K562 (cell line): ENCODE data around the gene MAPK8IP2. TPM values are rescaled to one million over a fixed set of nuclear protein-coding genes. Genes with fewer than 3 reads are reported as not detected.

ENCODE experiments used
- C11orf30 ChIP-seq: fragments of 450-650 bp; IDR thresholded peaks from 2 replicates; pipeline ENCODE4 v1.6.1; 2016; ENCODE audit warnings: low read depth, mild to moderate bottlenecking
- CBX1 ChIP-seq: sonication (generic); IDR thresholded peaks from 2 replicates; pipeline ENCODE4 v1.6.1; 2016; ENCODE audit warnings: antibody characterized with exemption, low read depth, mild to moderate bottlenecking
- FOXJ2 ChIP-seq: fragments of 200-800 bp; sonication (Bioruptor generic); IDR thresholded peaks from 2 replicates; pipeline ENCODE4 v1.6.1; 2016; ENCODE audit warnings: missing genetic modification characterization, missing compliant biosample characterization
- GABPB1 ChIP-seq: sonication (generic); formaldehyde crosslinking; IDR thresholded peaks from 2 replicates; pipeline ENCODE4 v1.8.0; 2022; ENCODE audit warnings: mild to moderate bottlenecking, missing genetic modification reagents
- RBM39 ChIP-seq: fragments of 200-400 bp; formaldehyde crosslinking; optimal IDR thresholded peaks from 2 replicates; pipeline ENCODE3; 2018; ENCODE audit warnings: low read depth, low read length
- ZKSCAN3 ChIP-seq: fragments of 250-450 bp; sonication (Bioruptor Pico); IDR thresholded peaks from 2 replicates; pipeline ENCODE4 v1.4.0; 2020
- polyA plus RNA-seq, 8 experiments: library from polyadenylated mRNA; depleted of rRNA in 4 of 8; stranded (reverse) in 5 of 8; unstranded in 3 of 8; fragments of >200 nt; fragmentation: Nextera tagmentation in 2 of 8; fragmentation: Illumina TruSeq in 1 of 8; extraction: Ambion mirVana in 2 of 8; extraction: Trizol in 1 of 8; gene quantifications; 2 replicates each; pipeline versions ENCODE4 v1.2.1 to v1.2.3, GENCODE V29; 2011 to 2014; ENCODE audit warnings: inconsistent platforms in 1 of 8, missing spikeins in 1 of 8
- total RNA-seq, 7 experiments: library from RNA; depleted of rRNA in 6 of 7; stranded (reverse); fragments of >200 nt in 6 of 7; fragmentation: Illumina TruSeq in 2 of 7; extraction: Trizol in 2 of 7; gene quantifications; 2 replicates each; pipeline versions ENCODE4 v1.2.1 to v1.2.3, GENCODE V29; 2011 to 2021; ENCODE audit warnings: low replicate concordance in 1 of 7
- TF ChIP-seq, protein P1 (sequence below): fragments of 150-350 bp; conservative IDR thresholded peaks from 2 replicates; pipeline ENCODE4 v1.6.1; 2014; ENCODE audit warnings: low read length
- TF ChIP-seq, protein P2 (sequence below): fragments of 450-650 bp; formaldehyde crosslinking; IDR thresholded peaks from 2 replicates; pipeline ENCODE4 v1.4.0; 2022; ENCODE audit warnings: missing genetic modification characterization
- TF ChIP-seq, protein P3 (sequence below): fragments of 450-650 bp; IDR thresholded peaks from 2 replicates; pipeline ENCODE4 v1.6.1; 2016; ENCODE audit warnings: mild to moderate bottlenecking
- TF ChIP-seq, protein P4 (sequence below): fragments of 250-450 bp; sonication (Bioruptor Pico); IDR thresholded peaks from 2 replicates; pipeline ENCODE4 v1.4.0; 2020
- TF ChIP-seq, protein P5 (sequence below), 2 experiments: fragments of 250-450 bp in 1 of 2; fragments of 450-650 bp in 1 of 2; sonication (Bioruptor Pico) in 1 of 2; IDR thresholded peaks; 2 replicates each; pipeline versions ENCODE4 v1.6.1 to v1.8.0; 2016 to 2021; ENCODE audit warnings: mild to moderate bottlenecking in 2 of 2, moderate library complexity in 2 of 2, missing compliant biosample characterization in 1 of 2, missing genetic modification characterization in 1 of 2

Gene MAPK8IP2
- total and polyA plus RNA-seq, 9 of the 15 experiments (the other 6 are each of a cell fraction or from before 2014, with no cell fraction given): 0.01 to 0.47 (median 0.07) TPM; not detected in 2

DNA sequence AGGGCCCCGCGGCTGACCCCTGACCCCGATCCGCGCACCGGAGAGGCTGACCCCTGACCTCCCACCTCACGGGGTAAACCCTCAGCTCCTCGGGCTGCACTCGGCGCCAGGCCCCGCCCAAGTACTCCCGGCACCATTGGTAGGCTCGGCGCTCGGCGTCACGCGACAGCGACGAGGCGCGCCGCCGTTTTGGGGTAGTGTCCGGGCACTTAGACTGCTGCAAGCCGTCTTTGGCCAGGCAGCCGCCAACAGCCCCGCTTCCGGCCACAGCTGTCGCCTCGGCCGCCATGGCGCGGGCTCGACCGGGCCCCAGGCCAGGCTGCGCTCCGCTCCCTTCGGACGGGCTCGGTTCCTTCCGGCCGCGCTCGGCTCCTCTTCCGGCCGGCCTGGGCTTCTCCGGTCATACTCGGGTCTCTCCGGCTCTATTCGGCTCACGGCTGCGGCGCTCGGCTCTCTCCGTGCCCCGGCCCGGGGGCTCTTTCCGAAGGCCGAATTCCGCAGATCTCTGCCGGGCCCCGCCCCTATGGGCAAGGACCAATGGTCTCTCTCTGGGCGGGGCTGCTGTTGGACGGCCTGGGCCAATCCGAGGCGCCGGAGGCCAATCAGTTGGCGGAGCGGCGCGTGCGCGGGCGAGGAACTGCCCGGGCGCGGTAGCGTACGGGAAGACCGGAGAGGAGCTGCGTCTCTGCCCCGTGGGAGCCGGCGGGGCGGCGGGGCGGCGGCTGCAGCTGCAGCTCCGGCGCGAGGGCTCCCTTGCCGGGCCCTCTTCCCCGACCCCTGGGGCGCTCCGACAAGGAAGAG, 17.9 kb upstream of the MAPK8IP2 start, which contains the start of gene CHKB (continued):
- TF ChIP-seq, protein P1, sequence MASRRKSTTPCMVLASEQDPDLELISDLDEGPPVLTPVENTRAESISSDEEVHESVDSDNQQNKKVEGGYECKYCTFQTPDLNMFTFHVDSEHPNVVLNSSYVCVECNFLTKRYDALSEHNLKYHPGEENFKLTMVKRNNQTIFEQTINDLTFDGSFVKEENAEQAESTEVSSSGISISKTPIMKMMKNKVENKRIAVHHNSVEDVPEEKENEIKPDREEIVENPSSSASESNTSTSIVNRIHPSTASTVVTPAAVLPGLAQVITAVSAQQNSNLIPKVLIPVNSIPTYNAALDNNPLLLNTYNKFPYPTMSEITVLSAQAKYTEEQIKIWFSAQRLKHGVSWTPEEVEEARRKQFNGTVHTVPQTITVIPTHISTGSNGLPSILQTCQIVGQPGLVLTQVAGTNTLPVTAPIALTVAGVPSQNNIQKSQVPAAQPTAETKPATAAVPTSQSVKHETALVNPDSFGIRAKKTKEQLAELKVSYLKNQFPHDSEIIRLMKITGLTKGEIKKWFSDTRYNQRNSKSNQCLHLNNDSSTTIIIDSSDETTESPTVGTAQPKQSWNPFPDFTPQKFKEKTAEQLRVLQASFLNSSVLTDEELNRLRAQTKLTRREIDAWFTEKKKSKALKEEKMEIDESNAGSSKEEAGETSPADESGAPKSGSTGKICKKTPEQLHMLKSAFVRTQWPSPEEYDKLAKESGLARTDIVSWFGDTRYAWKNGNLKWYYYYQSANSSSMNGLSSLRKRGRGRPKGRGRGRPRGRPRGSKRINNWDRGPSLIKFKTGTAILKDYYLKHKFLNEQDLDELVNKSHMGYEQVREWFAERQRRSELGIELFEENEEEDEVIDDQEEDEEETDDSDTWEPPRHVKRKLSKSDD: no peak
- TF ChIP-seq FOXJ2 (tag) (no peak), RBM39 (no peak), CBX1 (peak; percentile 60; the same call in 1 of the 2 replicates), C11orf30 (peak; percentile 58), ZKSCAN3 (CRISPR knock-in tag) (no peak), GABPB1 (CRISPR knock-in tag) (peak; percentile 66; the same call in 1 of the 2 replicates)
- TF ChIP-seq, protein P2, sequence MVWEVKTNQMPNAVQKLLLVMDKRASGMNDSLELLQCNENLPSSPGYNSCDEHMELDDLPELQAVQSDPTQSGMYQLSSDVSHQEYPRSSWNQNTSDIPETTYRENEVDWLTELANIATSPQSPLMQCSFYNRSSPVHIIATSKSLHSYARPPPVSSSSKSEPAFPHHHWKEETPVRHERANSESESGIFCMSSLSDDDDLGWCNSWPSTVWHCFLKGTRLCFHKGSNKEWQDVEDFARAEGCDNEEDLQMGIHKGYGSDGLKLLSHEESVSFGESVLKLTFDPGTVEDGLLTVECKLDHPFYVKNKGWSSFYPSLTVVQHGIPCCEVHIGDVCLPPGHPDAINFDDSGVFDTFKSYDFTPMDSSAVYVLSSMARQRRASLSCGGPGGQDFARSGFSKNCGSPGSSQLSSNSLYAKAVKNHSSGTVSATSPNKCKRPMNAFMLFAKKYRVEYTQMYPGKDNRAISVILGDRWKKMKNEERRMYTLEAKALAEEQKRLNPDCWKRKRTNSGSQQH: no peak
- TF ChIP-seq, protein P3, sequence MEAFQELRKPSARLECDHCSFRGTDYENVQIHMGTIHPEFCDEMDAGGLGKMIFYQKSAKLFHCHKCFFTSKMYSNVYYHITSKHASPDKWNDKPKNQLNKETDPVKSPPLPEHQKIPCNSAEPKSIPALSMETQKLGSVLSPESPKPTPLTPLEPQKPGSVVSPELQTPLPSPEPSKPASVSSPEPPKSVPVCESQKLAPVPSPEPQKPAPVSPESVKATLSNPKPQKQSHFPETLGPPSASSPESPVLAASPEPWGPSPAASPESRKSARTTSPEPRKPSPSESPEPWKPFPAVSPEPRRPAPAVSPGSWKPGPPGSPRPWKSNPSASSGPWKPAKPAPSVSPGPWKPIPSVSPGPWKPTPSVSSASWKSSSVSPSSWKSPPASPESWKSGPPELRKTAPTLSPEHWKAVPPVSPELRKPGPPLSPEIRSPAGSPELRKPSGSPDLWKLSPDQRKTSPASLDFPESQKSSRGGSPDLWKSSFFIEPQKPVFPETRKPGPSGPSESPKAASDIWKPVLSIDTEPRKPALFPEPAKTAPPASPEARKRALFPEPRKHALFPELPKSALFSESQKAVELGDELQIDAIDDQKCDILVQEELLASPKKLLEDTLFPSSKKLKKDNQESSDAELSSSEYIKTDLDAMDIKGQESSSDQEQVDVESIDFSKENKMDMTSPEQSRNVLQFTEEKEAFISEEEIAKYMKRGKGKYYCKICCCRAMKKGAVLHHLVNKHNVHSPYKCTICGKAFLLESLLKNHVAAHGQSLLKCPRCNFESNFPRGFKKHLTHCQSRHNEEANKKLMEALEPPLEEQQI: no peak
- TF ChIP-seq, protein P4, sequence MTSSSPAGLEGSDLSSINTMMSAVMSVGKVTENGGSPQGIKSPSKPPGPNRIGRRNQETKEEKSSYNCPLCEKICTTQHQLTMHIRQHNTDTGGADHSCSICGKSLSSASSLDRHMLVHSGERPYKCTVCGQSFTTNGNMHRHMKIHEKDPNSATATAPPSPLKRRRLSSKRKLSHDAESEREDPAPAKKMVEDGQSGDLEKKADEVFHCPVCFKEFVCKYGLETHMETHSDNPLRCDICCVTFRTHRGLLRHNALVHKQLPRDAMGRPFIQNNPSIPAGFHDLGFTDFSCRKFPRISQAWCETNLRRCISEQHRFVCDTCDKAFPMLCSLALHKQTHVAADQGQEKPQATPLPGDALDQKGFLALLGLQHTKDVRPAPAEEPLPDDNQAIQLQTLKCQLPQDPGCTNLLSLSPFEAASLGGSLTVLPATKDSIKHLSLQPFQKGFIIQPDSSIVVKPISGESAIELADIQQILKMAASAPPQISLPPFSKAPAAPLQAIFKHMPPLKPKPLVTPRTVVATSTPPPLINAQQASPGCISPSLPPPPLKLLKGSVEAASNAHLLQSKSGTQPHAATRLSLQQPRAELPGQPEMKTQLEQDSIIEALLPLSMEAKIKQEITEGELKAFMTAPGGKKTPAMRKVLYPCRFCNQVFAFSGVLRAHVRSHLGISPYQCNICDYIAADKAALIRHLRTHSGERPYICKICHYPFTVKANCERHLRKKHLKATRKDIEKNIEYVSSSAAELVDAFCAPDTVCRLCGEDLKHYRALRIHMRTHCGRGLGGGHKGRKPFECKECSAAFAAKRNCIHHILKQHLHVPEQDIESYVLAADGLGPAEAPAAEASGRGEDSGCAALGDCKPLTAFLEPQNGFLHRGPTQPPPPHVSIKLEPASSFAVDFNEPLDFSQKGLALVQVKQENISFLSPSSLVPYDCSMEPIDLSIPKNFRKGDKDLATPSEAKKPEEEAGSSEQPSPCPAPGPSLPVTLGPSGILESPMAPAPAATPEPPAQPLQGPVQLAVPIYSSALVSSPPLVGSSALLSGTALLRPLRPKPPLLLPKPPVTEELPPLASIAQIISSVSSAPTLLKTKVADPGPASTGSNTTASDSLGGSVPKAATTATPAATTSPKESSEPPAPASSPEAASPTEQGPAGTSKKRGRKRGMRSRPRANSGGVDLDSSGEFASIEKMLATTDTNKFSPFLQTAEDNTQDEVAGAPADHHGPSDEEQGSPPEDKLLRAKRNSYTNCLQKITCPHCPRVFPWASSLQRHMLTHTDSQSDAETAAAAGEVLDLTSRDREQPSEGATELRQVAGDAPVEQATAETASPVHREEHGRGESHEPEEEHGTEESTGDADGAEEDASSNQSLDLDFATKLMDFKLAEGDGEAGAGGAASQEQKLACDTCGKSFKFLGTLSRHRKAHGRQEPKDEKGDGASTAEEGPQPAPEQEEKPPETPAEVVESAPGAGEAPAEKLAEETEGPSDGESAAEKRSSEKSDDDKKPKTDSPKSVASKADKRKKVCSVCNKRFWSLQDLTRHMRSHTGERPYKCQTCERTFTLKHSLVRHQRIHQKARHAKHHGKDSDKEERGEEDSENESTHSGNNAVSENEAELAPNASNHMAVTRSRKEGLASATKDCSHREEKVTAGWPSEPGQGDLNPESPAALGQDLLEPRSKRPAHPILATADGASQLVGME (CRISPR knock-in tag): no peak
- TF ChIP-seq, protein P5, sequence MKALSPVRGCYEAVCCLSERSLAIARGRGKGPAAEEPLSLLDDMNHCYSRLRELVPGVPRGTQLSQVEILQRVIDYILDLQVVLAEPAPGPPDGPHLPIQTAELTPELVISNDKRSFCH (CRISPR knock-in tag; IDR thresholded peaks at IDR 0.05): no peak
- TF ChIP-seq, protein P5 (tag; IDR thresholded peaks at IDR 0.05): no peak
